Activated CD4-positive, alpha-beta T cell treated with anti-CD3 and anti-CD28 coated beads for 24 hours (primary cell): ENCODE data around the gene PEX5.

ENCODE experiments used
- DNase-seq, 2 donors: peaks; one replicate each; pipeline ENCODE4 v3.0.0-alpha.2; 2020; ENCODE audit warnings: low read depth in 2 of 2

The PEX5 gene

DNA sequence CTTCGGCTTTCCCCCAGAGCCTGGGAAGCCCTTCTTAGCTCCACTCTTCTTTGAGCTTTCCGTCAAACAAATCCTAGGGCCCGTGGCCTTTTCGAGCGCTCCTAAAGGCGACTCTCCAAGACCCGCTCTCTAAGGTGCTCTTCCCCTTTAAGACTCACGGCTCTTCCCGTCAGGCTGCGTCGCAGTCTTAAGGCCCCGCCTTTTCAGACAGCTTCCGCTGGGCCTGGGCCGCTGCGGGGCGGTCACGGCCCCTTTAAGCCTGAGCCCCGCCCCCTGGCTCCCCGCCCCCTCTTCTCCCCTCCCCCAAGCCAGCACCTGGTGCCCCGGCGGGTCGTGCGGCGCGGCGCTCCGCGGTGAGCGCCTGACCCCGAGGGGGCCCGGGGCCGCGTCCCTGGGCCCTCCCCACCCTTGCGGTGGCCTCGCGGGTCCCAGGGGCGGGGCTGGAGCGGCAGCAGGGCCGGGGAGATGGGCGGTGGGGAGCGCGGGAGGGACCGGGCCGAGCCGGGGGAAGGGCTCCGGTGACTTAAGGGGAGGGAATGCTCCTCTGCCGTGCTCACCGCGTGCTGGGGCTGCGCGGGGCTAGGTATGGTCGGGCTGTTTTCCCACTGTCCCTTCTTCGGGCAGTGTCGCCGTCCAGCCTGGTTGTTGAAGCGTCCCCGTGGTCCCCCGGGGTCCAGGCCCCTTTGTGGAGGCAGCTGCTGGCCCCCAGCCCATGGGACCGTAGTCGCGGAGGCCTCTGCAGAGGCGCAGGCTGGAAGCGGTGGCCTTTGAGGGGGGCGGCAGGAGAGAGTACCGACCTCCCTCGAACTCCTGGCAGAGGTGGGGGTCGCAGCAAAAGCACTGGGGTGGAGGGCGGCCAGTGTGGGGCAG lies at the start of gene PEX5:
Gene PEX5 (plus strand): TSS at position 289 of the 870 bp plus-strand sequence. CDS start 692 bp downstream, outside the sequence.
- peak; percentile 67 to 71 for DNase-seq

DNA sequence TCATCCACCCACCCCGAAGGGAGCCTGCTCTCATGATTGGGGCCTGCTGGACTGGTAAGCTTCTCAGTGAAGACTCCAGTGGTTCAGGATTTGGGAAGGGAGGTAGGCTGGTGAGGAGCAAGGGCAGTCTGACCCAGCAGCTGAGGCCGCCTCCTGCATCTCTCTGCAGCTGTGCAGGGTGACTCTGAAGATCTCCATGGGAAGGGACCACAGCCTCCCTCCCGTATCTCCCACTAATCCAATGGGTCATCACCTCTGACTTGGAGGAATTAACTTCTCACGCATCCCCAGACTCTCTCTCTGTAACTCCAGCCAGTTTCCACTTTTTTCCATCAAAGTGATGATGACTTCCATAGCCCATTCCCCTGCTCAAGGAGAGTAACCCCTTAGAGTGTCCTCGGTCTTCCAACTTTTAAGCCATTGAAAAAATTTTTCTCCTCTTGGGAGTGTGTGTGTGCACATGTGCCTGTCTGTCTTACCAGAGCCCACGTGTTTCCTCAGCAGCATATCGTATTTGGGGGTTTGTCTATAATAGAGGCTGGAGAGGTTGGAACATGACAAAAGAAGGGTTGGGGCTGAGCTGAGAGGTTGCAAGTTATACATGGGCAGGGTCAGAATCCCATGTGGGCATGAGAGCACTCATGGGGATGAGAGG lies 48.0 kb upstream of the PEX5 start:
- no peak for DNase-seq

DNA sequence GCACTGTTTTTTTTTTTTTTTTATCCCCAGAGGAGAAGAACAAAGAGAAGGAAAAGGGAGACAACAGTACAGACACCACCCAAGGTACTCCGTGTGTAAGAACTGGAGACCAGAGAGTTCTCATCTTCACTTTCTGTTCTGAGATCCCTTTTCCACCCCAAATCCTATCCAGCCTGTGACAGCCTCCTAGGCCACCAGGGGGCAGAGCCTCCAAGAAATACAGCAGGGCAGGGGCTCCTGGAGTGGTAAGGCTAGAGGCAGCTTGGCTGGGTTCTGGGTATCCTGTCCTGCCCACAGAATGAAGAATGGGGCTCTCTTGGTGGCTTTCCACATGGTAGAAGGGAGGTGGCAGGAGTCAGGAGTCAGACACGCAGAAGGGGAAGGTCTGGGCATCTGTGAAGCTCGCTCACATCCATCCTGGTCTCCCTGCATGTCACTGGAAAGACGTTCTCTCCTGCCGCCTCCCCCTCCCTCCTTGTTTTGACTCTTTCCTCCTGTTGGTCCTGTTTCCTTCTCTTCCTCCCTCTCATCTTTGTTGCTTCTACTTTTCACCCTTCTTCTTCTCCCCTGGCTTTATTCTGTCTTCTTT lies 47.3 kb upstream of the PEX5 start:
- DNase-seq: peak; percentile 46 to 50

DNA sequence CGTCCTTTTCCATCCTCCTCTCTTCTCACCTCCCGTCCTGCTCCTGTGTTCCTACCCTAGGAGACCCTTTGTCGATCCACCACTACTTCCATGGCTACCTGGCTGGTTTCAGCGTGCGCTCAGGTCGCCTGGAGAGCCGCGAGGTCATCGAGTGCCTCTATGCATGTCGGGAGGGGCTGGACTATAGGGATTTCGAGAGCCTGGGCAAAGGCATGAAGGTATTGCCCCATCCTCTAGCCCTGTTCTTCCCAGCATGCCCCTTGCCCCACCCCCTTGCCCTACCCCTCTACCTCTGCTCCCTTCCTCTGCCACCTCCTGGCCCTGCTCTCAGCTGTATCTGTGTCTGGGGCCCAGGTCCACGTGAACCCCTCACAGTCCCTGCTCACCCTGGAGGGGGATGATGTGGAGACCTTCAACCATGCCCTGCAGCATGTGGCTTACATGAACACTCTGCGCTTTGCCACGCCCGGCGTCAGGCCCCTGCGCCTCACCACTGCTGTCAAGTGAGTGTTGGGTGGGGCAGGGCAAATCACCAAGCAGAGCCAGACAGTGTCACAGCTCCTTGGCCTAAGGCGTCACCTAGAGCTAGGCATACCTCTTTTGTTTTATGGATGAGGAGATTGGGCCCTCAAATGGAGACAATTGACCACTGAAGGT lies 46.5 kb upstream of the PEX5 start:
- no peak for DNase-seq

DNA sequence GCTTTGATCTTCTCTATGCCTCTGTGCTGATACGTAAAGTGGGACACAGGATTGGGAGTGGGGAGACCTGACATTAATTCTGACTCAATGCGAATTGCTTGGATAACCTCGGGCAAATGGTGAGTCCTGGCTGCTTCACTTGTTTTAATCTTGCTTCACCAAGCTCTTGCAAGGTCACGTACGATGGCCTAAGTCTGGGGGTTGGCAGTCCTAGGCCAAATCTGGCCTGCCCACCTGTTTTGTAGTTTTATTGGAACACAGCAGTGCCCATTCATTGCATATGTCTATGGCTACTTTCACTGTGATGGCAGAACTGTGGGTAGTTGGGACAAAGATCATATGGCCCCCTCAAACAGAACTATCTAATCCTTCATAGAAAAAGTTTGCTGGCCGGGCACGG lies 45.9 kb upstream of the PEX5 start:
- no peak for DNase-seq

DNA sequence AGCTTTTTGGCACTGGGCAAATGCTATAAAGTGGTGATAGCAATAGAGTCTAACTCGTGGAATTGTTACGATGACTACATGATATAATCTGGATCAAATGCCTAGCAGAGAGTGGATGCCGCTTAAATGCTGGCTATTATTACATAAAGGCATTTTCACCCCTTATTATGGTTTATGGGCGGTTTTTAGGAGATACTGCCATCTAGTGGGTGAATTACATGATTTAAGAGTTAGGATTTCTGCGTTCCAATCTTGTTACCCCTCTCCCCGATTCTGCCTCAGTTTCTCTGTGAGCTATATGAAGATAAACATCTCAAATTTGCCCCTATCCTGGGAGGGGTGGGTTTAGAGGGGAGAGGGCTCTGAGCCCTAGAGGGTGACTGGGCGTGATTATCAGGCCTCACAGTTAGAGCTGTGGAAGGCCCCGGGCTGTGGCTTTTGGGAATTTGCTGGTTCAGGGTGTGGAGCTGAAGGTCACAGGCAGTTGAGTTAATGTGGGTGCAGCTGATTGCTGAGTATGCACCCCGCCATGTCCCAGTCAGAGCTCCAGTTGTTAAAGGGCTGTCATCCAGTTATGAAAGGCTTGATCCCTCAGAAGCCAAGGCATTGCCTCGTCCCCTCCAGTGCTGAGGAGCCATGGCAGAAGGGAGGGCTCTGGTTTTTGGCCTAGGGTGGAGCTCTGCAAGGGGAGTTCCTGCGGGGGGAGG lies 44.9 kb upstream of the PEX5 start:
- DNase-seq: no peak

DNA sequence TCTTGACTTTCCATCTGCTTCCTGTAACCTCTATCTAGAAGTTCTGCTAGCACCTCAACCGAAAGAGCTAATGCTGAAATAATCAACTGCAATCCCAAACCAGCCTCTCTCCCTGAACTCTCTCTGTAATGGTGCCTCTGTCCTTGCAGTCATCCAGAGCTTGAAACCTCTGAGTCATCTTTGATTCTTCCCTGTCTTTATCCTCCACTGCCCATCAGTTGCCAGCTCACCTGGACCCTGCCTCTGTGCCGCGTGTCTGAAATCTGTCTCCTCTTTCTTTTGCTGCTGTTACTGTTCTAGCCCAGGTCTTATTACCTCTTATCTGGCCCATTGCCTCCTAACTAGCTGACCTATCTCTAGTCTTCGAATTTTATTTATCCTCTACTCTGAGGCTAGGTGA lies 43.8 kb upstream of the PEX5 start:
- DNase-seq: no peak

DNA sequence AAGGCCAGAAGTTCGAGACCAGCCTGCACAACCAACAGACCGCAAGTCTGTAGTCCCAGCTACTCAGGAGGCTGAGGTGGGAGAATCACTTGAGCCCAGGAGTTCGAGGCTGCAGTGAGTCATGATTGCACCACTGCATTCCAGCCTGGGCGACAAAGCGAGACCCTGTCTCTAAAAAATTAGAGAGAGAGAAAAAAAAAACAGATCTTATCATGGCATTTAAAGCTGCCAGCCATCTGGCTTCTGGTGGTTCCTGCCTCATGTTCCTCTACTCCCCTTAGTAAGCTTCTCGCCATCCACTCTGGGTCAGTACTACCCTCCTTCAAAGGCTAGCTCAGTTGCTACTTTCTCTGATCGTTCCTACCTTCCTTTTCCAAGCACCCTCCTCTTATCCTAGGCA lies 43.3 kb upstream of the PEX5 start:
- DNase-seq: no peak

DNA sequence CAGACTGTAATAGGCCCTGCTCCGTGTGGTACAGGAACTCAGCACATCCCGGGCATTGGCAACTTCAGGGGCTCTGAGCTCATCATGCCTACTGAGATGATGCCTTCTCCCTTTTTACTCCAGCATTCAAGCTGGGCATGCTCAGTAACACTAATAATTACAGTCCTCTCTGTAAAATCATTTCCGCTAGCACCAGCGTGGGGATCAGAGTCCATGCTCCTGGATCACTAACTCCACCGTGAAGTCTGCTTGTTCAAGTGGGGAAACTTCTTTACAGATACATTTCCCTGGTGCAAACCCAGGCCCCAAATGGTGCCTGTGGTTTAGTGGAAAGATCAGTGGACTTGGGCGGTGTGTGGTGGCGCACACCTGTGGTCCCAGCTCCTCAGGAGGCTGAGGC lies 42.6 kb upstream of the PEX5 start:
- no peak for DNase-seq

DNA sequence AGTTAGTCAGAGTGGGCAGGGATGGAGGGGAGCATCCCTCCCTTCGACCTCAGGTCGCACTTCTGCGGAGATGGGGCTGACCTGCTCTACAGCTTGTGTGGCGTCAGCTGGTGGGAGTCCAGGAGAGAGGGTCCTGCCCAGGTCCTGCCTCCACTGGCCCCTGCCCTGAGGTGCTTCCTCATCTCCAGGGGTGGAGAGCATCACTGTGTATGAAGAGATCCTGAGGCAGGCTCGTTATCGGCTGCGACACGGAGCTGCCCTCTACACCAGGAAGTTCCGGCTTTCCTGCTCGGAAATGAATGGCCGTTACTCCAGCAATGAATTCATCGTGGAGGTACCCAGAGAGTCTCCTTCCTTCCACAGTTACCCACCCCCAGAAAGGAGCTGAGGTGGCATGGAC lies 39.1 kb upstream of the PEX5 start:
- DNase-seq: no peak

DNA sequence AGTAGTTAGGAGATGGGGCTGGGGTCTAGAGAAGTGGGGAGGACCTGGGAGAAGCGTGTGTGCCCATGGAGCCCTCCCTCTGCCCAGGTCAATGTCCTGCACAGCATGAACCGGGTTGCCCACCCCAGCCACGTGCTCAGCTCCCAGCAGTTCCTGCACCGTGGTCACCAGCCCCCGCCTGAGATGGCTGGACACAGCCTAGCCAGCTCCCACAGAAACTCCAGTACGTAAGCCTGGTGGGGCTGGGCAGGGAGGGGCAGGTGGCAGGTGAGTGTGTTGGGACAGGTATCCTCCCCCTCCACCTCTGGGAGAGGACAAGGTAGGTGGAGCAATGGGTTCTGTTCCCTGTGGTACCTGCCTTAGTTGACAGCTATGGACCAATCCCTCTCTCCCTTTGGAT lies 38.6 kb upstream of the PEX5 start:
- no peak for DNase-seq

DNA sequence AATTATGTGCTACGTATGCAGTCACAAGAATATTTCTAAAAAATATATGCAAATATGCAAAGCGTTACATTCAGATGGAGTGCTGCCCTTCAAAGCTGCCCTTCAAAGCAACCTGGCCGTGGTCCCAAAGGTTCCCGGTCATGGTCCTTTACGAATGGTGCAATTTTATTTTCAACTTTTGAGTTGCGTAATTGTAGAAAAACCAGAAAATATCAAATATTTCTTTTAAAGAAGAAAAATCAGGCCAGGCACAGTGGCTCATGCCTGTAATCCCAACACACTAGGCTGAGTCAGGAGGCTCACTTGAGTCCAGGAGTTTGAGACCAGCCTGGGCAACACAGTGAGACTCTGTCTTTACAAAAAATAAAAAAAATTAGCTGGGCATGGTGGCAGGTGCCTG lies 38.0 kb upstream of the PEX5 start:
- no peak for DNase-seq

DNA sequence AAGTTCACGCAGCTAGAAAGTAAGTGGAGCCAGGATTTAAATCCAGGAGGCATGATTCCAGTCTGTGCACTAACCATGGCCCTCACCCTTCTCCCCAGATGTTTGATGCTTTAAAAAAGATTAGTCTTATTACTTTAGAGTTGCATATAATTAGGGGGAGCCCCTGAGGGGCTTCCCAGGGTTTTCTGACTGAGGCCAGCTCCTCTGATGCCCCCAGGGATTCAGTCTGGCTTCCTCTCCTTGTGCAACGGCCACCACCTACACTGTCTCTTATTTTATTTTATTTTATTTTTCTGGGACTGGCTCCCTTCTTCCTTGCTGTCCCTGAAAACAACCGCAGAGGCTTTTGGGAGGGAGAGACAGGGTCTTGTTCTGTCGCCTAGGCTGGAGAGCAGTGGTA lies 36.7 kb upstream of the PEX5 start:
- DNase-seq: no peak

DNA sequence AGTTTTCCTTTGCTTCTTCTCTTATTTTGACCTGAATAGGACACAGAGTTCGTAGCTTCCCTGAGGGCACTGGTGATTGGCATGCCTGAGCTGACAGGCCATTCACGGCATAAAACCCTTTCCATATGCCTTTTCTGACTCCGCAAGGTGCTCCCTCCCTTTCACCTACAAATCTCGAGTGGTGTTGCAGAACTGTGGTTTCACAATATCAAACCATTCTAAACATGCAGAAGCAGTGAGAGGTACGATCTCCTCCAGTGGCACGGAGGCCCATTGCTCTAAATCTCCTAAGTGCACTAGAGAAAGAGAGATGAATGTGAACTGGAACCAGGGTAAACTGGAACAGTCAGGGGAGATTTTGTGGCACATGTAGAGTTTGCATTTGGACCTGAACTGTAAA lies 35.4 kb upstream of the PEX5 start:
- no peak for DNase-seq

DNA sequence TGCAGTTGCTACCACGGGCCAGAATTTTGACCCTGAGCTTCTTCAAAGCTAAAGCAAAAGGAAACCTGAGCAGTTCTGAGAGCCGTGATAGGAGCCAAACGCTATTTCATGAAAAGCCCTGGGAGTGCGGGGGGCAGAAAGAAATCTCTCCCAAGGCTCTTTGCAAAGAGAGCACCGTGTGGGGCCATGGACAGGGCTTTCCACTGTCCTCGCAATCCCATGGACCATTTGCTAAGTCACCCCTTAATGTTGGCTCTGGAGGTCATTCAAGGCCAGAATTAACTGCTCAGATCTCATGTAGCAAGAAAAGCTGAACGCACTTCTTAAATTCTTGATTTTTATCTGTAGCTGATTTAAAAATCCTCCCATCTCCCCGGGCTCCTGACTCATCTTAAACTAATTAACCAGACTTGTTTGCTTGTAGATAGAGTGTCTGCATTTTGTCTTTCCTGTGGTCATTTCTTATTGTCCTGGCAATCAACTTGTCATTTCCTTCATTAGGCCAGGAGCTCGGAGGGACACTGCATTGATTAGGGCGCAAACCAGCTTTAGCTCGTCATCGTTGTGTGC lies 34.5 kb upstream of the PEX5 start:
- DNase-seq: no peak

DNA sequence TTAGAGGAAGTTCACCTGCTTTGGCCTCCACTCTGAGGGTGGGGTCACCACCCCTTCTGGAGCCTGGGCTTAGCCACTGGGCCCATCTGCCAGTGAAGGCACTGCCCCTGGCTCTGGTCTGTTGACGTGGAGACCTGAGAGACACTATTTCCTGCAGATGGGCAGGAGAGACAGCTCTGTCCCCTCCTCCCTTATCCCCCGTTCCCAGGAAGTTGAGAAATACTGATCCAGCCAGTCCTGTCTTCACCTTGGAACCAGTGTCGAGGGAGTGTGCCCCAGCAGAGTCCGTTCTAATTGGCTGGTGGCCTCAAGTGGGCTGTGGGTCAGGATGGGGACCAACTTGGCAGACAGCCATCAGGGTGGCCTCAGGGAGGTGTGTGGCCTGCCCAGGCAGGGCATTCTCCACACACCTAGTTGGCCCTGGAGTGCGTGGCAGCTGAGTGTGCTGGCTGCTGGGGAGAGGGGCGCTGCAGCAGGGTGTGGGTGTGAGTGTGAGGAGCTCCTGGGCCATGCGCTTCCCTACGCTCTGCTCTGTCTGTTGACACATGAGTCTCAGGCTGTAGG lies 33.9 kb upstream of the PEX5 start:
- DNase-seq: no peak

DNA sequence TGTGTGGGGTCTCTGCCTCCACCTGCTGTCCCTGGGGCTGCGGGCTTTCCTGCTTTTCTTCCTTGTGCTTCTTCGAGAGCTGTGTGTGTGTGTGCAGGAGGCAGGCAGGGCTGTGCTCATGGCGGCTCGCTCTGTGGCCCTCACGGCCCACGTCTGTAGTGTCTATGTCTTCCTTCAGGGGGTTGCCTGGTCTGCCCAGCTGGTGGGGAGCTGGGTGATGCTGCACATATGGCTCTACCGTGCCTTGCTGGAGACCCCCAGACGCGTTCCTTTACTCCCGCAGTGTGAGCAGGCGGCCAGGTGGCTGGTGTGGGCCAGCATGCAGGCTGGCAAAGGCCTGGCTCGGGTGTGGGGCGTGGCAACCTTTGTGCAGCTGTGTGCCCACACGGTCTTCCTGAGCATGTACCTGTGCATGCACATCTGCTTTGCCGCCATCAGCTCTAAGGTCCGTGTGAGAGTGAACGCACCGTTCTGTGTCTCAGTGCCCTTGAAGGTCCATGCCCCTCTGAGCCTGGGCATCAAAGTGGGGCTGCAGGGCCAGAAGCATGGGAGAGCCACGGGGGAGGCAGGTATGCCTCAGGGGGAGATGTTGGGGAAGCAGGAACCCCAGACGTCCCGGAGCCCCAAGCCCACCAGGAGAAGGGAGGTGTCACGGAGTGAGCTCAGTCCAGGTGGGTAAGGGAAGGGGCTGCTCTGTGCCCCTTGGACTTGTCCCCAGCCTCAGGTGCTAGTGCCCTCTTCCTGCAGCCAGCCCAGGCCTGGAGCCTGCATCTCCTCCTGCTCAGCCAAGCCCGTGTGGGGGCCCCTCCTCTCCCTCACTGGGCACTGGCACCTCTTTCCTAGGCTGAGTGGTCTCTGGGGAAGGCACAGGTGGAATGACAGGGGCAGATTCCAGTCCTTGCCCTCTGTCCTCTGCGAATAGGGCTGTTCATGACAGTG lies 33.0 kb upstream of the PEX5 start:
- no peak for DNase-seq

DNA sequence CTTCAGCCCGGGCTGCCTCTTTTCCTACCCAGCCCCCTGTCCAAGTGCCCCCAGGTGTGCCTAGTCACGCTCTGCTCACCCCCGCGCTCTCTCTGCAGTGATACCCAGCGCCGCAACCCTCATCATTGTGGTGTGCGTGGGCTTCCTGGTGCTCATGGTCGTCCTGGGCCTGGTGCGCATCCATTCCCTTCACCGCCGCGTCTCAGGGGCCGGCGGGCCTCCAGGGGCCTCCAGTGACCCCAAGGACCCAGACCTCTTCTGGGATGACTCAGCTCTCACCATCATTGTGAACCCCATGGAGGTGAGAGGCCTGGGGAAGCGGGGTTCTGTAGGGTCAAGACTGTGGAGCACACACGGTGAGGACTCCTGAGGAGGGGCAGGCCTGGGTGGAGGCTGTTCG lies 32.1 kb upstream of the PEX5 start:
- no peak for DNase-seq

DNA sequence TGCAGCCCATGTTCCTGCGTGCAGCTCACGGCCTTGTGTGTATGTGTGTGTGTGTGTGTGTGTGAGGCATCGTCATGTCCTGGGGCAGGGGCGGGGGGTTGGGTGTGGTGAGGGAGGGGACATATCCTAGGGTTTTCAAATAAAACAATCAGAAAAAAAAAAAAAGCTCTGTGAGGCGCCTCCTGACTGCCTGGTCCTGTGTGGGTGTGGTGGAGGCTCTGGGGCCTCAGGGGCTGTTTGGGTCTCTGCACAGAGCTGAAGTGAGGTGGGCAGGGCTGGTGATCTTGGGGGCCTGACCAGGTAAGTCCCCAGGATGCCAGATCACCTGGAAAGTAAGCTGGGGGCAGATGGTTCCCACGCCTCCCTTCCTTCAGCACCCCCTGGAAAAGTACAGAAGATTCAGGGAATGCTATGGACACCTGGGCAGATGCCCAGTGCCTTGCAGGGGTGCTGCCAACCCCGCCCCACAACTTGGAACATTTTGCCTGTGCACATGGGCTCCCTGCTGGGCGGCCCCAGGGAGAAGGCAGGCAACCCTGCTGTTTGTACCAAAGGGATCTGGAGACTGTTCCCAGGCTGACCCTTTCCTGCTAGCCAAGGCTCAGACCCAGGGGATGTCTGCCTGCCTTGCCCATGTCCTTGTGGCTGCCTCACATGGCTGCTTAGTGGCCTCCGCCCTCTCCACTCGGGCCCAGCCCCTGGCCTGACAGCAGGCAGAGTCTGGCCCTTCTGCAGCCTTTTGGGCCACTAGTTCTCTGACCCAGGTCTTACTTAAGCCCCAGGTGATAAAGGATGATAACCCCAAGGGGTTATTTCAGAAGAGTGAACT lies 30.5 kb upstream of the PEX5 start:
- no peak for DNase-seq
